ENCODE results near the gene POLR1D.

Gene POLR1D

GRCh38 chr13:27639186-27639585 lies 17.5 kb downstream of the POLR1D start:
- Histone ChIP-seq H3K4me2 (ENCODE audit: low read length) (no peak overlapping the region), H3K9me2 (ENCODE audit: low read depth, low read length) (no peaks in the 10 kb centered on the region), H3K9me3 (ENCODE audit: low read length) (no peaks in the 10 kb centered on the region), H3K27me3 (ENCODE audit: insufficient read depth, low read length) (no peaks in the 10 kb centered on the region), H3F3A (ENCODE audit: insufficient read depth, low read length) (no peaks in the 10 kb centered on the region), H3K4me1 (ENCODE audit: insufficient read depth, low read length, severe bottlenecking) (peaks cover 11% of the 10 kb centered on the region), H4K20me1 (ENCODE audit: insufficient read depth, low read length) (no peaks in the 10 kb centered on the region), H3K9ac (ENCODE audit: low read length) (no peak overlapping the region), H2AFZ (ENCODE audit: low read length) (no peak overlapping the region), H3K36me3 (ENCODE audit: insufficient read depth, low read length) (peaks cover 19% of the 10 kb centered on the region; the same call in 1 of the 2 replicates), H3K4me3 (ENCODE audit: low read depth, low read length, poor library complexity, severe bottlenecking) (no peak overlapping the region), H3K27ac (ENCODE audit: low read depth, low read length, poor library complexity, severe bottlenecking) (no peak overlapping the region), H3K79me2 (ENCODE audit: insufficient read depth, low read length) (peaks cover 44% of the 10 kb centered on the region)
- TF ChIP-seq EZH2 (IDR thresholded peaks at IDR 0.05; ENCODE audit: borderline replicate concordance, low read length) = no peak
- TF ChIP-seq, protein P1, sequence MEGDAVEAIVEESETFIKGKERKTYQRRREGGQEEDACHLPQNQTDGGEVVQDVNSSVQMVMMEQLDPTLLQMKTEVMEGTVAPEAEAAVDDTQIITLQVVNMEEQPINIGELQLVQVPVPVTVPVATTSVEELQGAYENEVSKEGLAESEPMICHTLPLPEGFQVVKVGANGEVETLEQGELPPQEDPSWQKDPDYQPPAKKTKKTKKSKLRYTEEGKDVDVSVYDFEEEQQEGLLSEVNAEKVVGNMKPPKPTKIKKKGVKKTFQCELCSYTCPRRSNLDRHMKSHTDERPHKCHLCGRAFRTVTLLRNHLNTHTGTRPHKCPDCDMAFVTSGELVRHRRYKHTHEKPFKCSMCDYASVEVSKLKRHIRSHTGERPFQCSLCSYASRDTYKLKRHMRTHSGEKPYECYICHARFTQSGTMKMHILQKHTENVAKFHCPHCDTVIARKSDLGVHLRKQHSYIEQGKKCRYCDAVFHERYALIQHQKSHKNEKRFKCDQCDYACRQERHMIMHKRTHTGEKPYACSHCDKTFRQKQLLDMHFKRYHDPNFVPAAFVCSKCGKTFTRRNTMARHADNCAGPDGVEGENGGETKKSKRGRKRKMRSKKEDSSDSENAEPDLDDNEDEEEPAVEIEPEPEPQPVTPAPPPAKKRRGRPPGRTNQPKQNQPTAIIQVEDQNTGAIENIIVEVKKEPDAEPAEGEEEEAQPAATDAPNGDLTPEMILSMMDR (IDR thresholded peaks at IDR 0.05; ENCODE audit: low read length) = no peak

- Histone ChIP-seq H4K20me1 (ENCODE audit: insufficient read depth, low read length) (no peaks in the 10 kb centered on the region), H3K9me3 (ENCODE audit: low read length) (no peaks in the 10 kb centered on the region), H3F3A (ENCODE audit: insufficient read depth, low read length) (no peaks in the 10 kb centered on the region), H3K4me1 (ENCODE audit: insufficient read depth, low read length, severe bottlenecking) (peaks cover 11% of the 10 kb centered on the region), H2AFZ (ENCODE audit: low read length) (no peak overlapping the region), H3K27me3 (ENCODE audit: insufficient read depth, low read length) (no peaks in the 10 kb centered on the region), H3K9me2 (ENCODE audit: low read depth, low read length) (no peaks in the 10 kb centered on the region), H3K79me2 (ENCODE audit: insufficient read depth, low read length) (peaks cover 47% of the 10 kb centered on the region), H3K36me3 (ENCODE audit: insufficient read depth, low read length) (peaks cover 21% of the 10 kb centered on the region), H3K9ac (ENCODE audit: low read length) (no peak overlapping the region), H3K4me2 (ENCODE audit: low read length) (no peak overlapping the region), H3K4me3 (ENCODE audit: low read depth, low read length, poor library complexity, severe bottlenecking) (no peak overlapping the region), H3K27ac (ENCODE audit: low read depth, low read length, poor library complexity, severe bottlenecking) (no peak overlapping the region)
- TF ChIP-seq, protein P1 (IDR thresholded peaks at IDR 0.05; ENCODE audit: low read length) = no peak
- TF ChIP-seq EZH2 (IDR thresholded peaks at IDR 0.05; ENCODE audit: borderline replicate concordance, low read length) = no peak
Measured at GRCh38 chr13:27641711-27642502, 20.2 kb downstream of the POLR1D start.

GRCh38 chr13:27643334-27644132 lies 21.8 kb downstream of the POLR1D start:
- Histone ChIP-seq H3K27me3 (ENCODE audit: insufficient read depth, low read length) (no peaks in the 10 kb centered on the region), H2AFZ (ENCODE audit: low read length) (no peak overlapping the region), H3K27ac (ENCODE audit: low read depth, low read length, poor library complexity, severe bottlenecking) (no peak overlapping the region), H3K4me1 (ENCODE audit: insufficient read depth, low read length, severe bottlenecking) (peaks cover 11% of the 10 kb centered on the region), H3F3A (ENCODE audit: insufficient read depth, low read length) (no peaks in the 10 kb centered on the region), H4K20me1 (ENCODE audit: insufficient read depth, low read length) (no peaks in the 10 kb centered on the region), H3K36me3 (ENCODE audit: insufficient read depth, low read length) (peaks cover 29% of the 10 kb centered on the region), H3K9me3 (ENCODE audit: low read length) (no peaks in the 10 kb centered on the region), H3K79me2 (ENCODE audit: insufficient read depth, low read length) (peaks cover 48% of the 10 kb centered on the region), H3K9me2 (ENCODE audit: low read depth, low read length) (no peaks in the 10 kb centered on the region), H3K4me3 (ENCODE audit: low read depth, low read length, poor library complexity, severe bottlenecking) (no peak overlapping the region), H3K4me2 (ENCODE audit: low read length) (no peak overlapping the region), H3K9ac (ENCODE audit: low read length) (no peak overlapping the region)
- TF ChIP-seq, protein P1 (IDR thresholded peaks at IDR 0.05; ENCODE audit: low read length) = no peak
- no peak for TF ChIP-seq EZH2 (IDR thresholded peaks at IDR 0.05; ENCODE audit: borderline replicate concordance, low read length)
